HG03025 (cell line): ENCODE results near the gene PANX3.
A peak's percentile ranks its signal among the peaks of the same experiment; 100 is the strongest.

ENCODE experiments used
- ATAC-seq: cut with Tn5 transposase; IDR thresholded peaks from one replicate; pipeline ENCODE4 v1.9.1; 2021; ENCODE audit warnings: mild to moderate bottlenecking, moderate library complexity; ENCODE audit not compliant: unreplicated experiment, low FRiP score

Gene PANX3

GRCh38 chr11:124612045-124612444, 817 bp downstream of the PANX3 start:
- ATAC-seq = no peak

GRCh38 chr11:124612567-124613246, 1.5 kb downstream of the PANX3 start:
- ATAC-seq = no peak

- ATAC-seq = no peak
Observed at GRCh38 chr11:124618863-124619262, 7.6 kb downstream of the PANX3 start.

- peak; percentile 98 for ATAC-seq
Observed at GRCh38 chr11:124622531-124623451, 11.6 kb downstream of the PANX3 start, which contains the start of gene TBRG1. Gene TBRG1, plus strand, starts transcription at chr11:124622864. Its CDS starts 220 bp downstream, at chr11:124623084.

GRCh38 chr11:124623861-124624525, 12.8 kb downstream of the PANX3 start:
- ATAC-seq = no peak

GRCh38 chr11:124625504-124626168, 14.4 kb downstream of the PANX3 start:
- no peak for ATAC-seq

GRCh38 chr11:124627546-124627945, 16.3 kb downstream of the PANX3 start:
- ATAC-seq = no peak

- ATAC-seq = no peak
Observed at GRCh38 chr11:124629961-124630360, 18.7 kb downstream of the PANX3 start.

GRCh38 chr11:124633355-124633754, 22.1 kb downstream of the PANX3 start:
- ATAC-seq = no peak

- no peak for ATAC-seq
Observed at GRCh38 chr11:124635932-124636331, 24.7 kb downstream of the PANX3 start.

GRCh38 chr11:124638500-124638899, 27.3 kb downstream of the PANX3 start:
- no peak for ATAC-seq

- ATAC-seq = no peak
Observed at GRCh38 chr11:124639186-124639585, 28.0 kb downstream of the PANX3 start.

- no peak for ATAC-seq
Observed at GRCh38 chr11:124640666-124641065, 29.4 kb downstream of the PANX3 start.

- no peak for ATAC-seq
Observed at GRCh38 chr11:124642628-124643027, 31.4 kb downstream of the PANX3 start.

GRCh38 chr11:124643042-124643604, 31.9 kb downstream of the PANX3 start:
- ATAC-seq = no peak

- no peak for ATAC-seq
Observed at GRCh38 chr11:124643605-124644425, 32.6 kb downstream of the PANX3 start.

- ATAC-seq = no peak
Observed at GRCh38 chr11:124644426-124645280, 33.4 kb downstream of the PANX3 start.

- no peak for ATAC-seq
Observed at GRCh38 chr11:124646148-124646547, 34.9 kb downstream of the PANX3 start.
